Mesenchymal stem cell (in vitro differentiated cells and primary cell): ENCODE results near the gene GNG12.

Source experiments
- DNase-seq: peaks from one replicate; pipeline ENCODE4 v3.0.0-alpha.2; 2013
- H2AFZ ChIP-seq: one replicate; pipeline ENCODE4 v1.6.1; 2013; ENCODE audit warnings: low read depth, mild to moderate bottlenecking, control low read depth, inconsistent platforms, low read length, moderate library complexity
- H2AK5ac ChIP-seq: 2 replicates; pipeline ENCODE4 v1.6.1; 2013; ENCODE audit warnings: low read length, moderate library complexity, mild to moderate bottlenecking, inconsistent platforms; ENCODE audit not compliant: severe bottlenecking
- H2BK120ac ChIP-seq: one replicate; pipeline ENCODE4 v1.6.1; 2013; ENCODE audit warnings: low read depth, mild to moderate bottlenecking, inconsistent platforms, low read length, moderate library complexity
- H2BK12ac ChIP-seq, 2 experiments: one replicate each; pipeline ENCODE4 v1.6.1; 2013; ENCODE audit warnings: inconsistent platforms in 2 of 2, low read length in 2 of 2, mild to moderate bottlenecking in 2 of 2, moderate library complexity in 2 of 2, control low read depth in 1 of 2
- H2BK15ac ChIP-seq: one replicate; pipeline ENCODE4 v1.6.1; 2013; ENCODE audit warnings: mild to moderate bottlenecking, low read depth, inconsistent platforms; ENCODE audit not compliant: poor library complexity, severe bottlenecking
- H2BK5ac ChIP-seq: 2 replicates; pipeline ENCODE4 v1.6.1; 2013; ENCODE audit warnings: low read depth, mild to moderate bottlenecking, low read length, control low read depth, inconsistent platforms; ENCODE audit not compliant: poor library complexity, severe bottlenecking
- H3K14ac ChIP-seq, 2 experiments: one replicate each; pipeline ENCODE4 v1.6.1; 2013; ENCODE audit warnings: inconsistent platforms in 2 of 2, low read length in 2 of 2, control low read depth in 1 of 2, mild to moderate bottlenecking in 1 of 2, moderate library complexity in 1 of 2
- H3K18ac ChIP-seq, 2 experiments: one replicate each; pipeline ENCODE4 v1.6.1; 2013; ENCODE audit warnings: inconsistent platforms in 2 of 2, low read length in 2 of 2, control low read depth in 1 of 2, low read depth in 1 of 2, mild to moderate bottlenecking in 1 of 2
- H3K23ac ChIP-seq, 2 experiments: one replicate each; pipeline ENCODE4 v1.6.1; 2013; ENCODE audit warnings: inconsistent platforms in 2 of 2, low read length in 2 of 2, mild to moderate bottlenecking in 2 of 2, moderate library complexity in 2 of 2, control low read depth in 1 of 2
- H3K27ac ChIP-seq: 2 replicates; pipeline ENCODE4 v1.5.1; 2013; ENCODE audit warnings: mild to moderate bottlenecking, moderate library complexity, low read length, control low read depth, inconsistent platforms; ENCODE audit not compliant: poor library complexity, severe bottlenecking
- H3K27me3 ChIP-seq, 2 experiments: 2 replicates each; pipeline versions ENCODE4 v1.6.1 to v1.7.0; 2013; ENCODE audit warnings: low read length in 2 of 2, mild to moderate bottlenecking in 2 of 2, moderate library complexity in 2 of 2, control low read depth in 1 of 2, inconsistent platforms in 1 of 2; ENCODE audit not compliant: control insufficient read depth in 1 of 2, insufficient read depth in 1 of 2
- H3K36me3 ChIP-seq, 2 experiments: 2 replicates each; pipeline versions ENCODE4 v1.6.1 to v1.7.0; 2013; ENCODE audit warnings: low read length in 2 of 2, control low read depth in 1 of 2, inconsistent platforms in 1 of 2, low read depth in 1 of 2, mild to moderate bottlenecking in 1 of 2; ENCODE audit not compliant: insufficient read depth in 2 of 2, control insufficient read depth in 1 of 2
- H3K4ac ChIP-seq, 2 experiments: one replicate each; pipeline ENCODE4 v1.6.1; 2013; ENCODE audit warnings: inconsistent platforms in 2 of 2, low read length in 2 of 2, mild to moderate bottlenecking in 2 of 2, moderate library complexity in 2 of 2, control low read depth in 1 of 2, low read depth in 1 of 2
- H3K4me1 ChIP-seq: 2 replicates; pipeline ENCODE4 v1.6.1; 2013; ENCODE audit warnings: low read depth, low read length, control low read depth; ENCODE audit not compliant: control insufficient read depth, insufficient read depth
- H3K4me2 ChIP-seq: 2 replicates; pipeline ENCODE4 v1.6.1; 2013; ENCODE audit warnings: low read length, mild to moderate bottlenecking, inconsistent platforms; ENCODE audit not compliant: poor library complexity, severe bottlenecking
- H3K4me3 ChIP-seq, 2 experiments: 2 replicates each; pipeline versions ENCODE4 v1.5.1 to v1.7.0; 2013; ENCODE audit warnings: low read length in 2 of 2, mild to moderate bottlenecking in 2 of 2, control low read depth in 1 of 2, low read depth in 1 of 2; ENCODE audit not compliant: insufficient read depth in 1 of 2
- H3K79me1 ChIP-seq: replicated peaks from 2 replicates; pipeline ENCODE4 v1.6.1; 2013; ENCODE audit warnings: mild to moderate bottlenecking, control low read depth, low read length, inconsistent platforms; ENCODE audit not compliant: poor library complexity, severe bottlenecking
- H3K9ac ChIP-seq: 2 replicates; pipeline ENCODE4 v1.7.0; 2013; ENCODE audit warnings: mild to moderate bottlenecking, low read length, moderate library complexity
- H3K9me3 ChIP-seq: 2 replicates; pipeline ENCODE4 v1.7.0; 2013; ENCODE audit warnings: mild to moderate bottlenecking, low read length; ENCODE audit not compliant: control insufficient read depth
- H4K8ac ChIP-seq: one replicate; pipeline ENCODE4 v1.6.1; 2013; ENCODE audit warnings: inconsistent platforms, mild to moderate bottlenecking, low read length, moderate library complexity
- H4K91ac ChIP-seq: one replicate; pipeline ENCODE4 v1.6.1; 2013; ENCODE audit warnings: mild to moderate bottlenecking, low read length, inconsistent platforms
- WGBS: methylation state at CpG from one replicate; pipeline ENCODE4 v1.1.7; 2013; ENCODE audit warnings: mixed read lengths; 5-methylcytosine and 5-hydroxymethylcytosine counted together

GNG12 gene

GRCh38 chr1:67788904-67789303 lies 44.4 kb downstream of the GNG12 start:
- H3K27me3 ChIP-seq = no peaks in the 10 kb centered on the region
- H3K14ac ChIP-seq = no peak overlapping the region
- H3K79me1 ChIP-seq = peaks cover 14% of the 10 kb centered on the region
- H2AFZ ChIP-seq = no peak overlapping the region
- no peak overlapping the region for H4K91ac ChIP-seq
- H3K27ac ChIP-seq = no peak overlapping the region
- H3K18ac ChIP-seq = no peak overlapping the region
- H2AK5ac ChIP-seq = no peak overlapping the region
- no peak overlapping the region for H3K23ac ChIP-seq
- no peak overlapping the region for H3K4me2 ChIP-seq
- peaks cover 17% of the 10 kb centered on the region for H3K4me1 ChIP-seq
- no peak overlapping the region for H2BK120ac ChIP-seq
- no peak overlapping the region for H4K8ac ChIP-seq
- H3K4ac ChIP-seq = no peak overlapping the region
- H2BK5ac ChIP-seq = no peak overlapping the region
- no peak overlapping the region for H3K9ac ChIP-seq
- DNase-seq = no peak
- WGBS = 95% methylated on average over 7 of the region's 7 CpGs
- no peak overlapping the region for H3K4me3 ChIP-seq
- no peak overlapping the region for H2BK12ac ChIP-seq
- H2BK15ac ChIP-seq = no peak overlapping the region
- peaks cover 0 to 3% of the 10 kb centered on the region in 2 experiments for H3K36me3 ChIP-seq
- H3K9me3 ChIP-seq = no peaks in the 10 kb centered on the region

GRCh38 chr1:67788238-67788790 lies 45.0 kb downstream of the GNG12 start:
- Histone ChIP-seq H3K14ac (no peak overlapping the region), H2BK120ac (no peak overlapping the region), H2AK5ac (no peak overlapping the region), H3K36me3 (peaks cover 0 to 3% of the 10 kb centered on the region in 2 experiments), H4K8ac (no peak overlapping the region), H3K4me1 (peaks cover 16% of the 10 kb centered on the region), H3K23ac (no peak overlapping the region), H3K27ac (no peak overlapping the region), H3K27me3 (no peaks in the 10 kb centered on the region), H2BK5ac (no peak overlapping the region), H4K91ac (no peak overlapping the region), H3K9ac (no peak overlapping the region), H3K4me3 (no peak overlapping the region), H2BK12ac (peak overlapping the region in 1 of 2 experiments; percentile 55), H3K9me3 (no peaks in the 10 kb centered on the region), H3K18ac (peak overlapping the region in 1 of 2 experiments; percentile 43), H2BK15ac (no peak overlapping the region), H3K4me2 (no peak overlapping the region), H3K4ac (no peak overlapping the region), H2AFZ (no peak overlapping the region), H3K79me1 (peaks cover 14% of the 10 kb centered on the region)
- no peak for DNase-seq
- WGBS = 68% methylated on average over 3 of the region's 5 CpGs

GRCh38 chr1:67787746-67788145 lies 45.5 kb downstream of the GNG12 start:
- no peak overlapping the region for H2BK15ac ChIP-seq
- no peak overlapping the region for H3K23ac ChIP-seq
- H3K9me3 ChIP-seq = no peaks in the 10 kb centered on the region
- H2BK120ac ChIP-seq = no peak overlapping the region
- H4K91ac ChIP-seq = no peak overlapping the region
- H3K4me2 ChIP-seq = no peak overlapping the region
- H3K4me1 ChIP-seq = peaks cover 15% of the 10 kb centered on the region
- no peak overlapping the region for H3K4ac ChIP-seq
- WGBS = no CpG with 5 or more reads among the region's 2 CpGs
- H3K9ac ChIP-seq = no peak overlapping the region
- H2BK5ac ChIP-seq = no peak overlapping the region
- H3K18ac ChIP-seq = no peak overlapping the region
- H3K27ac ChIP-seq = no peak overlapping the region
- H2AFZ ChIP-seq = no peak overlapping the region
- H3K27me3 ChIP-seq = no peaks in the 10 kb centered on the region
- no peak overlapping the region for H3K14ac ChIP-seq
- peaks cover 0 to 3% of the 10 kb centered on the region in 2 experiments for H3K36me3 ChIP-seq
- H2BK12ac ChIP-seq = no peak overlapping the region
- no peak overlapping the region for H3K4me3 ChIP-seq
- DNase-seq = peak; percentile 60
- peaks cover 14% of the 10 kb centered on the region for H3K79me1 ChIP-seq
- H4K8ac ChIP-seq = no peak overlapping the region
- no peak overlapping the region for H2AK5ac ChIP-seq

- Histone ChIP-seq H3K4me1 (peaks cover 7% of the 10 kb centered on the region), H2BK5ac (no peak overlapping the region), H2AK5ac (no peak overlapping the region), H4K91ac (no peak overlapping the region), H2BK12ac (no peak overlapping the region), H3K27ac (no peak overlapping the region), H3K18ac (no peak overlapping the region), H3K9me3 (no peaks in the 10 kb centered on the region), H3K27me3 (no peaks in the 10 kb centered on the region), H3K4me3 (no peak overlapping the region), H3K14ac (no peak overlapping the region), H3K4ac (no peak overlapping the region), H3K36me3 (peaks cover 0 to 3% of the 10 kb centered on the region in 2 experiments), H2AFZ (no peak overlapping the region), H3K79me1 (peaks cover 19% of the 10 kb centered on the region), H3K4me2 (no peak overlapping the region), H3K9ac (no peak overlapping the region), H4K8ac (no peak overlapping the region), H2BK120ac (no peak overlapping the region), H2BK15ac (no peak overlapping the region), H3K23ac (no peak overlapping the region)
- DNase-seq = no peak
- 85% methylated on average over 2 of the region's 4 CpGs for WGBS
Observed at GRCh38 chr1:67785847-67786753, 47.2 kb downstream of the GNG12 start.
